Activated CD8-positive, alpha-beta T cell treated with anti-CD3 and anti-CD28 coated beads for 36 hours (primary cell): ENCODE measurements around the gene POU5F1. TPM values are rescaled to one million over a fixed set of nuclear protein-coding genes. Genes with fewer than 3 reads are reported as not detected.
A peak's percentile ranks its signal among the peaks of the same experiment; 100 is the strongest.

Experiments
- ATAC-seq: fragments of 200-7000 bp; cut with Tn5 transposase; one replicate; pipeline ENCODE4 v1.10.0; 2021; ENCODE audit warnings: mild to moderate bottlenecking, moderate library complexity
- CTCF ChIA-PET: fragments of 350-600 bp; sonication (Branson Sonifier 250); formaldehyde crosslinking; loops from one replicate; lab custom pipeline; 2021; ENCODE audit warnings: antibody characterized with exemption; lab: Charles Lee
- POLR2A ChIA-PET: fragments of 350-600 bp; sonication (Branson Sonifier 250); formaldehyde crosslinking; loops from one replicate; lab custom pipeline; 2021; ENCODE audit warnings: antibody characterized with exemption; lab: Charles Lee
- DNase-seq: peaks from one replicate; pipeline ENCODE4 v3.0.0-alpha.2; 2020
- H3K27ac Mint-ChIP-seq: one replicate; pipeline ENCODE4 v1.8.0; 2021; ENCODE audit warnings: mild to moderate bottlenecking, mixed read lengths
- H3K27me3 Mint-ChIP-seq: one replicate; pipeline ENCODE4 v1.8.0; 2021; ENCODE audit warnings: mixed read lengths
- H3K36me3 Mint-ChIP-seq: one replicate; pipeline ENCODE4 v1.8.0; 2021; ENCODE audit warnings: low read depth, mixed read lengths
- H3K4me1 Mint-ChIP-seq: one replicate; pipeline ENCODE4 v1.8.0; 2021; ENCODE audit warnings: low read depth, mixed read lengths
- H3K4me3 Mint-ChIP-seq: one replicate; pipeline ENCODE4 v1.8.0; 2021; ENCODE audit warnings: mild to moderate bottlenecking, moderate library complexity, mixed read lengths
- H3K9me3 Mint-ChIP-seq: one replicate; pipeline ENCODE4 v1.8.0; 2021; ENCODE audit warnings: mixed read lengths
- intact Hi-C: fragments of 100-400 bp; cut with micrococcal nuclease; formaldehyde crosslinking; loops from one replicate; pipeline ENCODE4 v1.10.0; 2022
- total RNA-seq, 2 experiments: library from RNA; stranded (reverse); gene quantifications; one replicate each; pipeline ENCODE4 v1.2.3, GENCODE V29; 2021
- TF ChIP-seq, protein P1 (sequence below): fragments of 200-600 bp; IDR thresholded peaks from one replicate; pipeline ENCODE4 v1.8.0; 2022; ENCODE audit warnings: antibody characterized with exemption, mild to moderate bottlenecking

POU5F1 gene
- total RNA-seq, 2 experiments from 2014 or later: not detected

DNA sequence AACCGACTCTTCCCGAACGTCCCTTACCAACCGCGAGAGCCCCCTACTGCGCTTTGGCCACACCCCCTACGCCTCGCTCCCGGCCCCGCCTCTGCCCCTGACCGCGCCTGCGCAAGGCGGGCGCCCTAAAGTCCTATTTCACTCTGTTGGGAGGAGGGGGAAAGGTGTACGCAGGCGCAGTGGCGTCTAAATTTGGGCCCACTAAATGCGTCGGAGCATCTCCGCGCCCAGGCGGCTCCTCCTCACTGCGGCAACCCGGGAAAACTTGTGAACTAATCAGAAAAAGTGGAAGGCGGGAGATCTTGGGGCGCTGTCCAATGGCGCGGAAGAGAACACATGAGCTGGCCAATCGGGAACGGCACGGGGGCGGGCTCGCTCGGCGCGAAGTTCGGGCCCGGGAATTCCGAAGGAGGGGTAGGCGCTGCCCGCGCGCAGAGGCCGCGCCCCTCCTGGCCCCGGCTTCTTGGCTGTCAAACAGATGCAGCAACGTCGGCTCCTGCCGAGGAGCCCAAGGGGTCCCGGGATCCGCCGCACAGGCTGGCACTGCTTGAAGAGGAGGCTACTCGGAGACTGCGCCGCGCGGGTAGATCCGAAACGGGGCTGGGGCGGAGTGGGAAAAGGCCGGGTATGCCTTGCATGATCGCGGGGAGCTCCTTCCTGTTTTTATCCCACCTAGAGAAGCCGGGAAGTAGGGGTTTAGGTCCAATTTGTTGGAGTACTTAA, 12.2 kb downstream of the POU5F1 start, which contains the start of gene TCF19:
TCF19 (plus strand) TSS at position 450 of the 723 bp plus-strand sequence. CDS start 881 bp downstream, outside the sequence.
- H3K4me1 Mint-ChIP-seq: peaks cover 24% of the 10 kb centered on the region
- intact Hi-C loops: no loop called here
- peaks cover 62% of the 10 kb centered on the region for H3K36me3 Mint-ChIP-seq
- ChIA-PET POLR2A (interaction anchor here (0.7 to 2.1 kb wide), 8 partner anchors 14 to 195 kb away, joined by 3 to 9 read pairs (median 6); partner anchors contain the start of gene PSORS1C2), CTCF (interaction anchor here (0.8 to 2.9 kb wide), 5 partner anchors 17 to 208 kb away, joined by 3 to 15 read pairs (median 3); no protein-coding TSS in a partner anchor)
- no peaks in the 10 kb centered on the region for H3K9me3 Mint-ChIP-seq
- DNase-seq: peak; percentile 99
- TF ChIP-seq, protein P1, sequence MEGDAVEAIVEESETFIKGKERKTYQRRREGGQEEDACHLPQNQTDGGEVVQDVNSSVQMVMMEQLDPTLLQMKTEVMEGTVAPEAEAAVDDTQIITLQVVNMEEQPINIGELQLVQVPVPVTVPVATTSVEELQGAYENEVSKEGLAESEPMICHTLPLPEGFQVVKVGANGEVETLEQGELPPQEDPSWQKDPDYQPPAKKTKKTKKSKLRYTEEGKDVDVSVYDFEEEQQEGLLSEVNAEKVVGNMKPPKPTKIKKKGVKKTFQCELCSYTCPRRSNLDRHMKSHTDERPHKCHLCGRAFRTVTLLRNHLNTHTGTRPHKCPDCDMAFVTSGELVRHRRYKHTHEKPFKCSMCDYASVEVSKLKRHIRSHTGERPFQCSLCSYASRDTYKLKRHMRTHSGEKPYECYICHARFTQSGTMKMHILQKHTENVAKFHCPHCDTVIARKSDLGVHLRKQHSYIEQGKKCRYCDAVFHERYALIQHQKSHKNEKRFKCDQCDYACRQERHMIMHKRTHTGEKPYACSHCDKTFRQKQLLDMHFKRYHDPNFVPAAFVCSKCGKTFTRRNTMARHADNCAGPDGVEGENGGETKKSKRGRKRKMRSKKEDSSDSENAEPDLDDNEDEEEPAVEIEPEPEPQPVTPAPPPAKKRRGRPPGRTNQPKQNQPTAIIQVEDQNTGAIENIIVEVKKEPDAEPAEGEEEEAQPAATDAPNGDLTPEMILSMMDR: no peak
- H3K27me3 Mint-ChIP-seq: no peaks in the 10 kb centered on the region
- peak within 1 kb of the TSS; percentile 89 for H3K27ac Mint-ChIP-seq
- peak; percentile 88 for ATAC-seq
- peak within 1 kb of the TSS; percentile 97 for H3K4me3 Mint-ChIP-seq

DNA sequence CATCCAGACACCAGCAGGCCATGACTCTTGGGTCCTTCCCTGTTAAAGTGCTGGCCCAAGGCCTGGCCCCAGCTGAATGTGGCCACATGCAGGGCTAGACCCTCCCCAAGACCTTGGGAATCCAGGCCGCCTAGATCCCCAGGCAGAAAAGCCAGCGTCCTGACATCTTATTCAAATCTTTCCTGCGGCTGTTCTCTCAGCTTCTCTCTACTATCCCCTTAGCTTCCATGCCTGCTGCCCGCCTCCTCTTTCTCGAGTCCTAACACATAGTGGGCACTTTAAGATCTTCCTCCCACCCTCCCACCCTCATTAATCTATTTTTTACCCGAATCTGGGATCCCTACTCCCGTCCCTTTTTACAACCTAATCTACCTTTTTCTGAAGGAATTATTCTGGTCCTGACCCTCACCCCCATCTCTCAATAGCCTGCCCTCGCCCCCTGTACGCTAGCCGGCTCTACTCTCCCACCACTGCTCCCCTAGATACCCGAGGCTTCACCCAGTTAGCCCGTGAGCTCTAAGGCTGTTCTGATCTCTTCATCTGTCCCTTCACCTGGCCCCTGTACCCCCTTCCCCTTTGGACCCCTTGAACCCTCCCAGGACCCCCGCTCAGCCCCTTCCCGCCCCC, 12.9 kb downstream of the POU5F1 start, which contains the start of gene CCHCR1:
CCHCR1 (minus strand) TSS at position 290 of the 627 bp plus-strand sequence; CDS start at position 88, 202 bp downstream.
- DNase-seq (no peak), ATAC-seq (peak; percentile 19)
- Mint-ChIP-seq H3K4me3 (peak within 1 kb of the TSS; percentile 97), H3K27me3 (no peaks in the 10 kb centered on the region), H3K27ac (peak within 1 kb of the TSS; percentile 89), H3K4me1 (peaks cover 21% of the 10 kb centered on the region), H3K9me3 (no peaks in the 10 kb centered on the region), H3K36me3 (peaks cover 57% of the 10 kb centered on the region)
- intact Hi-C loops: no loop called here
- POLR2A ChIA-PET: interaction anchor here (1.1 to 2.0 kb wide), 5 partner anchors 14 to 195 kb away, joined by 3 to 8 read pairs (median 6); partner anchors contain the start of gene PSORS1C2
- TF ChIP-seq, protein P1: no peak
- CTCF ChIA-PET: interaction anchor here (1.1 to 2.9 kb wide), 4 partner anchors 18 to 209 kb away, joined by 3 to 15 read pairs (median 4); no protein-coding TSS in a partner anchor

DNA sequence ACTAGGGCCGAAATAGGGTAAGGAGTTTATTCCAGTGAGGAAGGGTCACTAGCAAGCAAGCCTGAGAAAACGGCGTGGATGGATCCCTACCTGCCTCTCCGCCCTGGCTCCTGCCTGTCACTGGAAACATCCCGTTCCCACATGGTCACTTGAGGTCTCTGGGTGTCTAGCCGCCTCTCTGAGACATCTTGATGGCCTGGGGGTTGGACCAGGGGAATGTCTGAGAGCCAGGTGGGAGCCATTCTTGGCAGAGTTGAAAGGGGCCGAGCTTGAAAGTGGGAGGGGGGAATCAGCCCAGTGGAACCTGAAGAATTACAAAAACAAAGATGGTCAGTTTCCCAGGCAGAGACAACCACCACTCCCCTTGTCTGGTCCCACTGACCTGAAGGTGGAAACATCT, 13.8 kb downstream of the POU5F1 start:
- Mint-ChIP-seq H3K36me3 (peaks cover 48% of the 10 kb centered on the region), H3K9me3 (no peaks in the 10 kb centered on the region), H3K4me3 (peak overlapping the region; percentile 97), H3K4me1 (peaks cover 17% of the 10 kb centered on the region), H3K27me3 (no peaks in the 10 kb centered on the region), H3K27ac (no peak overlapping the region)
- POLR2A ChIA-PET: interaction anchor here (1.1 kb wide), 1 partner anchor 196 kb away, joined by 3 read pairs; no protein-coding TSS in a partner anchor
- ATAC-seq (no peak), DNase-seq (no peak)
- TF ChIP-seq, protein P1: no peak
- intact Hi-C loops: no loop called here
- CTCF ChIA-PET: interaction anchor here (2.9 kb wide), 1 partner anchor 210 kb away, joined by 15 read pairs; no protein-coding TSS in a partner anchor

DNA sequence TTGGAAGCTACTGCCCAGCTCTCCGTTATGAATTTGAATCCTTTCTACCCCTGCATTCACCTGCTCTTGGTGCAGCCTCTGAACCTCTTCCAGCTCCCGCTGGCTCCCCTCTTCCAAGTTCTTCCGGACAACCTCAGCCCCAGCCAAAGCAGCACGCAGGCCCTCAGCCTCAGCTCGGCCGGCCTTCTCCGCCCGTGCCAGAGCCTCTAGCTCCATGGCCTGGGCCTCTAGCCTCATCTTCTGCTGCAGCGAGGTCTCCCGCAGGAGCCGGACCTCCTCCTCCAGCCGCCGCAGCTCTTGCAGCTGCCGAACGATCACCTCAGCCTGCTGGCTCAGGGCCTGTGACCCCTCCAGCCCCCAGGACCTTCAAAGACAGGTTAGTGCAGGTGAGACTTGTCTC, 16.0 kb downstream of the POU5F1 start:
- DNase-seq (no peak), ATAC-seq (no peak)
- H3K4me1 Mint-ChIP-seq: peaks cover 5% of the 10 kb centered on the region
- H3K4me3 Mint-ChIP-seq: no peak overlapping the region
- H3K27ac Mint-ChIP-seq: no peak overlapping the region
- H3K9me3 Mint-ChIP-seq: no peaks in the 10 kb centered on the region
- POLR2A ChIA-PET: interaction anchor here (1.4 kb wide), 1 partner anchor 16 kb away, joined by 3 read pairs; the partner anchor contains the start of gene PSORS1C2
- H3K27me3 Mint-ChIP-seq: no peaks in the 10 kb centered on the region
- TF ChIP-seq, protein P1: no peak
- CTCF ChIA-PET: no interaction called here
- H3K36me3 Mint-ChIP-seq: peaks cover 39% of the 10 kb centered on the region
- intact Hi-C loops: no loop called here
